PC-3 (cell line): ENCODE measurements around the gene PVALEF. TPM values are rescaled to one million over a fixed set of nuclear protein-coding genes. Genes with fewer than 3 reads are reported as not detected.

Experiments
- ATAC-seq: fragments of 200-7000 bp; cut with Tn5 transposase; 2 replicates; pipeline ENCODE4 v1.9.1; 2020; ENCODE audit warnings: mild to moderate bottlenecking, moderate library complexity
- BruUV-seq: library from RNA; stranded (reverse); fragments of 400-500 nt; replicated peaks from 2 replicates; lab custom pipeline; 2021; lab: Mats Ljungman, UMichigan
- CTCF ChIA-PET: fragments of 300-600 bp; sonication (Branson Sonifier 250); formaldehyde crosslinking; loops from one replicate; lab custom pipeline; 2022; ENCODE audit warnings: antibody characterized with exemption; lab: Charles Lee
- POLR2A ChIA-PET: fragments of 300-600 bp; sonication (Branson Sonifier 250); formaldehyde crosslinking; loops from one replicate; lab custom pipeline; 2022; ENCODE audit warnings: antibody characterized with exemption; ENCODE audit not compliant: unreplicated experiment; lab: Charles Lee
- DNase-seq: peaks from one replicate; pipeline ENCODE4 v3.0.0-alpha.2; 2015
- H2AFZ ChIP-seq: fragments of 300-600 bp; sonication (generic); 2 replicates; pipeline ENCODE4 v1.6.0; 2016; ENCODE audit warnings: antibody characterized with exemption, low read length
- H3F3A ChIP-seq: fragments of 300-600 bp; sonication (generic); one replicate; pipeline ENCODE4 v1.6.0; 2017; ENCODE audit warnings: antibody characterized with exemption, low read length, control low read depth, mild to moderate bottlenecking; ENCODE audit not compliant: unreplicated experiment
- H3K27ac ChIP-seq: fragments of 300-600 bp; sonication (generic); 2 replicates; pipeline ENCODE4 v1.5.1; 2016; ENCODE audit warnings: mild to moderate bottlenecking, low read length
- H3K27me3 ChIP-seq: fragments of 300-600 bp; sonication (generic); 2 replicates; pipeline ENCODE4 v1.6.1; 2016; ENCODE audit warnings: low read length, mixed read lengths
- H3K36me3 ChIP-seq: fragments of 300-600 bp; sonication (generic); 2 replicates; pipeline ENCODE4 v1.6.1; 2016; ENCODE audit warnings: low read depth, mixed run types, low read length, mixed read lengths
- H3K4me1 ChIP-seq: fragments of 300-600 bp; sonication (generic); 2 replicates; pipeline ENCODE4 v1.5.1; 2016; ENCODE audit warnings: low read length; ENCODE audit not compliant: insufficient read depth
- H3K4me2 ChIP-seq: fragments of 300-600 bp; sonication (generic); 2 replicates; pipeline ENCODE4 v1.6.0; 2016; ENCODE audit warnings: low read length
- H3K4me3 ChIP-seq: fragments of 300-600 bp; sonication (generic); 2 replicates; pipeline ENCODE4 v1.5.1; 2016; ENCODE audit warnings: mild to moderate bottlenecking, low read length, mixed read lengths
- H3K79me2 ChIP-seq: fragments of 300-600 bp; sonication (generic); 2 replicates; pipeline ENCODE4 v1.6.1; 2017; ENCODE audit warnings: low read length, mixed read lengths
- H3K9ac ChIP-seq: fragments of 300-600 bp; sonication (generic); 2 replicates; pipeline ENCODE4 v1.6.0; 2016; ENCODE audit warnings: mild to moderate bottlenecking, low read length
- H3K9me2 ChIP-seq: fragments of 300-600 bp; sonication (generic); replicated peaks from 2 replicates; pipeline ENCODE4 v1.6.1; 2016; ENCODE audit warnings: mixed run types, low read length, mixed read lengths
- H3K9me3 ChIP-seq: fragments of 300-600 bp; sonication (generic); 2 replicates; pipeline ENCODE4 v1.6.1; 2016; ENCODE audit warnings: low read length, mixed read lengths
- H4K20me1 ChIP-seq: fragments of 300-600 bp; sonication (generic); 2 replicates; pipeline ENCODE4 v1.6.1; 2016; ENCODE audit warnings: low read length, mixed read lengths
- EZH2 ChIP-seq: fragments of 300-600 bp; sonication (generic); IDR thresholded peaks from one replicate; pipeline ENCODE4 v1.6.1; 2017; ENCODE audit warnings: antibody characterized with exemption, mild to moderate bottlenecking, low read length; ENCODE audit not compliant: unreplicated experiment
- EZH2phosphoT487 ChIP-seq: fragments of 300-600 bp; sonication (generic); IDR thresholded peaks from 2 replicates; pipeline ENCODE4 v1.6.1; 2018; ENCODE audit warnings: mild to moderate bottlenecking, antibody characterized with exemption, low read length, borderline replicate concordance
- intact Hi-C: fragments of 100-400 bp; cut with micrococcal nuclease; formaldehyde crosslinking; loops from 2 replicates; pipeline ENCODE4 v1.9.0; 2023
- total RNA-seq: library from RNA; depleted of rRNA; stranded (reverse); fragments of >200 nt; gene quantifications from 2 replicates; pipeline ENCODE4 v1.2.3, GENCODE V29; 2014
- TF ChIP-seq, protein P1 (sequence below): fragments of 300-600 bp; sonication (generic); conservative IDR thresholded peaks from 2 replicates; pipeline ENCODE4 v1.5.1; 2017; ENCODE audit warnings: antibody characterized with exemption, low read depth, mild to moderate bottlenecking, low read length

PVALEF gene
- total RNA-seq, 1 experiment from 2014 or later: not detected

DNA sequence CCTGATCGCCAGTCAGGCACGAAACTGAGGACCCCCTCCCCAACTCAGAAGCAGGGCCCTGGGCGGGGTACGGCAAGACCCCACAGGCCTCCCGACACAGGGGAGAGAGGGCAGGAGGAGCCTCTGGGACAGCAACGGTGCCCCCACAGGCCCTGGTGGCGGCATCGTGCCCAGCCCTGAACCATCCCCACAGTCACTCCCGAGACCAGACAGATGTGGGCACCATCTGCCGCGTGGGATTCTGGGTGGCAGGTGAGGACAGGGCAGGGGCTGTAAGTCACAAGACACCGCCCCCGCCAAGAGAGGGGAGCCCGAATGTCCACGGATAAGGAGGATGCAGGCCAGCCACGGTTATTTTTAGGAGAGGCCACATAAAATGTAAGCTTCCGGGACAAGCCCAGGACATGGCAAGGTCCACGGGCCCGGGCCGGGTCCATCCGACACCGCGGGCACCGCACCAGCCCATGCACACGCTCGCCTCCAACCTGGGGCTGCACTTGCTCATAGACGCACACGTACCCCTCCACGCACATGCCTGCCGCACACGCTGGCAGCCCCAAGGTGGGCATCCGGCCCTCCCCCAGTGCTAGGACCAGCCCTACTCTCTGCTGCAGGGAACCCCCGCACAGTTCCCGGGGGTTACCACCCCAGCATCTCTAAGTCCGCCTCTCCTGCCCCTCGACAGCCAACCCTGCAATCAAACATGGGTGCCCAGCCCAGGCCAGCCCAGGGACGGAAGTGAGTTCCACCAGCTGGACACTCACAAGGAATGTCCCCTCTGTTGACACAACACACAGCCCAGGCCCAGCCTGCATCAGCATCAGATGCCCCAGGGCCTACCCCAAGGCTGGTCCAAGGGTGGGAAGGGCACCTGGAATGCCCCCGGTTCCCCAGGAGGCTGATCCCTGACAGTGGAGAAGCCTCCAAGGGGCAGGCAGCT, 8.2 kb upstream of the PVALEF start:
- Histone ChIP-seq H3K4me2 (no peak overlapping the region), H3K27ac (no peak overlapping the region), H3K9me3 (no peaks in the 10 kb centered on the region), H4K20me1 (no peaks in the 10 kb centered on the region), H3K4me1 (no peaks in the 10 kb centered on the region), H2AFZ (no peak overlapping the region), H3K4me3 (no peak overlapping the region), H3K27me3 (no peaks in the 10 kb centered on the region), H3K9me2 (no peaks in the 10 kb centered on the region), H3K79me2 (no peaks in the 10 kb centered on the region), H3F3A (no peaks in the 10 kb centered on the region), H3K9ac (no peak overlapping the region), H3K36me3 (no peaks in the 10 kb centered on the region)
- TF ChIP-seq EZH2phosphoT487 (no peak), EZH2 (no peak)
- TF ChIP-seq, protein P1, sequence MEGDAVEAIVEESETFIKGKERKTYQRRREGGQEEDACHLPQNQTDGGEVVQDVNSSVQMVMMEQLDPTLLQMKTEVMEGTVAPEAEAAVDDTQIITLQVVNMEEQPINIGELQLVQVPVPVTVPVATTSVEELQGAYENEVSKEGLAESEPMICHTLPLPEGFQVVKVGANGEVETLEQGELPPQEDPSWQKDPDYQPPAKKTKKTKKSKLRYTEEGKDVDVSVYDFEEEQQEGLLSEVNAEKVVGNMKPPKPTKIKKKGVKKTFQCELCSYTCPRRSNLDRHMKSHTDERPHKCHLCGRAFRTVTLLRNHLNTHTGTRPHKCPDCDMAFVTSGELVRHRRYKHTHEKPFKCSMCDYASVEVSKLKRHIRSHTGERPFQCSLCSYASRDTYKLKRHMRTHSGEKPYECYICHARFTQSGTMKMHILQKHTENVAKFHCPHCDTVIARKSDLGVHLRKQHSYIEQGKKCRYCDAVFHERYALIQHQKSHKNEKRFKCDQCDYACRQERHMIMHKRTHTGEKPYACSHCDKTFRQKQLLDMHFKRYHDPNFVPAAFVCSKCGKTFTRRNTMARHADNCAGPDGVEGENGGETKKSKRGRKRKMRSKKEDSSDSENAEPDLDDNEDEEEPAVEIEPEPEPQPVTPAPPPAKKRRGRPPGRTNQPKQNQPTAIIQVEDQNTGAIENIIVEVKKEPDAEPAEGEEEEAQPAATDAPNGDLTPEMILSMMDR: no peak
- ChIA-PET POLR2A (no interaction called here), CTCF (no interaction called here)
- intact Hi-C loops: no loop called here
- ATAC-seq (no peak), DNase-seq (no peak)
- BruUV-seq: no TSS peak

DNA sequence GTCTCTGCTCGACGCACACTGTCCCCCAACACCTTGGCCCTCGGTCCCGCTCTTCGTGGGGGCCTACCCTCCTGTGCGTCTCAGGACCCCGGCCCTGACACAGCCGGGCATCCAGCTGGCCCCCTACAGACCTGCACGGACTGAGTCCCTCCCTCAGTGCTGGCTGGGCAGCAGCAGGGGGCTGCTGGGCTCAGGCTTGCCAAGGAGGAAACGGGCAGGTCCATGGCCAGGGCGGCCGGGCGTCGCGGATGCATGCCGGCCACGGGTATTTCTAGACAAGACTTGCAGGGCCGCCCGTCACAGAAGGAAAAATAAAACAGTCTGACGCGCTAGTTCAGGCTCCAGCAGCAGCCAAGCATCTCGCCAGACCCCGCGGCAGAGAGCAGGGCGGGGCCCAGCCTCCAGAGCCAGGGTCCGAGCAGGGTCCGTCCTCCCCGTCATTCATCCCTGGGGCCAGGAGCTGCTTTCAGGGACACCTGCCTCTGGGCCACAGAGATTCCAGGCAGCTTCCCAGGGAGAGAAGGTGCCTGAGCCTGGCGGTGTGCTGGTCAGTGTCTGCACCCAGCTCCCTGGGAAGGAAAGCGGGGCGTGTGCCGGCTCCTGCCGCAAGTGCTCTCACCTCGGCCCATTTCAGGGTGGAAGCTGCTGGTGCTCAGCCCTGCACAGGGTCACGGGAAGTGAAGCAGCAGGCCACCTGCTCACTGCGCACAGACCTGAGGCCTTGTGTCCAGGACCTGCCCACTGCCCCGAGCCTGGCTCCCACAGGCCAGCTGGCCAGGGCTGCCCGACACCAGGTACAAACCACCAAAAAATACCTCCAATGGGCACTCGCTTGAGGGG, 7.2 kb upstream of the PVALEF start:
- no peaks in the 10 kb centered on the region for H3K27me3 ChIP-seq
- H3K9me3 ChIP-seq: no peaks in the 10 kb centered on the region
- no peaks in the 10 kb centered on the region for H3K4me1 ChIP-seq
- ChIA-PET CTCF (no interaction called here), POLR2A (no interaction called here)
- H3K79me2 ChIP-seq: no peaks in the 10 kb centered on the region
- intact Hi-C loops: no loop called here
- no TSS peak for BruUV-seq
- no peaks in the 10 kb centered on the region for H3K36me3 ChIP-seq
- no peak overlapping the region for H3K27ac ChIP-seq
- ATAC-seq (no peak), DNase-seq (no peak)
- no peaks in the 10 kb centered on the region for H3K9me2 ChIP-seq
- TF ChIP-seq EZH2phosphoT487 (no peak), EZH2 (no peak)
- TF ChIP-seq, protein P1: no peak
- H2AFZ ChIP-seq: no peak overlapping the region
- H3K4me3 ChIP-seq: no peak overlapping the region
- no peak overlapping the region for H3K9ac ChIP-seq
- H3K4me2 ChIP-seq: no peak overlapping the region
- no peaks in the 10 kb centered on the region for H4K20me1 ChIP-seq
- H3F3A ChIP-seq: no peaks in the 10 kb centered on the region
